ENCODE results near the gene SCAP.
"Not testable (repeated sequence)": the region's sequence is repeated elsewhere in the genome, so short reads cannot be mapped to it uniquely, and the experiment has no call there.

SCAP gene

GRCh38 chr3:47380026-47380600 lies 95.6 kb downstream of the SCAP start:
- 19 to 21% methylated on average over 23 of the region's 23 CpGs for WGBS, 2 experiments
- Histone ChIP-seq H3K27ac (ENCODE audit: insufficient read depth, low read depth, low read length, poor library complexity, severe bottlenecking) (peak overlapping the region; percentile 86), H3K36me3 (ENCODE audit: control insufficient read depth, insufficient read depth, low read length) (no peaks in the 10 kb centered on the region), H3K9me3 (ENCODE audit: control insufficient read depth, low read length) (no peaks in the 10 kb centered on the region), H3K4me3 (ENCODE audit: insufficient read depth, low read depth, low read length) (peak overlapping the region; percentile 68), H3K4me1 (ENCODE audit: control insufficient read depth, insufficient read depth, low read length) (peaks cover 7% of the 10 kb centered on the region), H3K27me3 (ENCODE audit: control insufficient read depth, insufficient read depth, low read length, poor library complexity, severe bottlenecking) (no peaks in the 10 kb centered on the region)

GRCh38 chr3:47379411-47379899 lies 96.3 kb downstream of the SCAP start:
- H3K36me3 ChIP-seq (ENCODE audit: control insufficient read depth, insufficient read depth, low read length), result no peaks in the 10 kb centered on the region
- H3K27ac ChIP-seq (ENCODE audit: insufficient read depth, low read depth, low read length, poor library complexity, severe bottlenecking), result no peak overlapping the region
- no peaks in the 10 kb centered on the region for H3K9me3 ChIP-seq (ENCODE audit: control insufficient read depth, low read length)
- H3K4me3 ChIP-seq (ENCODE audit: insufficient read depth, low read depth, low read length), result peak overlapping the region; percentile 68
- WGBS, 2 experiments, result 95% methylated on average over 19 of the region's 19 CpGs
- H3K4me1 ChIP-seq (ENCODE audit: control insufficient read depth, insufficient read depth, low read length), result peaks cover 7% of the 10 kb centered on the region
- H3K27me3 ChIP-seq (ENCODE audit: control insufficient read depth, insufficient read depth, low read length, poor library complexity, severe bottlenecking), result no peaks in the 10 kb centered on the region

GRCh38 chr3:47378869-47379268 lies 96.9 kb downstream of the SCAP start:
- no peak overlapping the region for H3K27ac ChIP-seq (ENCODE audit: insufficient read depth, low read depth, low read length, poor library complexity, severe bottlenecking)
- H3K36me3 ChIP-seq (ENCODE audit: control insufficient read depth, insufficient read depth, low read length), result no peaks in the 10 kb centered on the region
- no peaks in the 10 kb centered on the region for H3K9me3 ChIP-seq (ENCODE audit: control insufficient read depth, low read length)
- H3K4me1 ChIP-seq (ENCODE audit: control insufficient read depth, insufficient read depth, low read length), result peaks cover 7% of the 10 kb centered on the region
- H3K4me3 ChIP-seq (ENCODE audit: insufficient read depth, low read depth, low read length), result no peak overlapping the region
- no peaks in the 10 kb centered on the region for H3K27me3 ChIP-seq (ENCODE audit: control insufficient read depth, insufficient read depth, low read length, poor library complexity, severe bottlenecking)

- Histone ChIP-seq H3K4me3 (ENCODE audit: insufficient read depth, low read depth, low read length) (no peak overlapping the region), H3K36me3 (ENCODE audit: control insufficient read depth, insufficient read depth, low read length) (no peaks in the 10 kb centered on the region), H3K27ac (ENCODE audit: insufficient read depth, low read depth, low read length, poor library complexity, severe bottlenecking) (no peak overlapping the region), H3K4me1 (ENCODE audit: control insufficient read depth, insufficient read depth, low read length) (peaks cover 7% of the 10 kb centered on the region), H3K27me3 (ENCODE audit: control insufficient read depth, insufficient read depth, low read length, poor library complexity, severe bottlenecking) (no peaks in the 10 kb centered on the region), H3K9me3 (ENCODE audit: control insufficient read depth, low read length) (no peaks in the 10 kb centered on the region)
- WGBS, 2 experiments, result 84 to 87% methylated on average over 2 of the region's 2 CpGs
Measured at GRCh38 chr3:47377186-47377585, 98.6 kb downstream of the SCAP start.

- H3K36me3 ChIP-seq (ENCODE audit: control insufficient read depth, insufficient read depth, low read length), result no peaks in the 10 kb centered on the region
- WGBS, 2 experiments, result 79 to 85% methylated on average over 3 of the region's 3 CpGs
Measured at GRCh38 chr3:47376393-47376792, 99.3 kb downstream of the SCAP start.

GRCh38 chr3:47374587-47374986 lies 101.2 kb downstream of the SCAP start:
- H3K27me3 ChIP-seq (ENCODE audit: control insufficient read depth, insufficient read depth, low read length, poor library complexity, severe bottlenecking), result no peaks in the 10 kb centered on the region
- H3K9me3 ChIP-seq (ENCODE audit: control insufficient read depth, low read length), result no peaks in the 10 kb centered on the region
- no peaks in the 10 kb centered on the region for H3K36me3 ChIP-seq (ENCODE audit: control insufficient read depth, insufficient read depth, low read length)
- H3K4me1 ChIP-seq (ENCODE audit: control insufficient read depth, insufficient read depth, low read length), result no peaks in the 10 kb centered on the region
- H3K27ac ChIP-seq (ENCODE audit: insufficient read depth, low read depth, low read length, poor library complexity, severe bottlenecking), result no peak overlapping the region
- no peak overlapping the region for H3K4me3 ChIP-seq (ENCODE audit: insufficient read depth, low read depth, low read length)

More at GRCh38 chr3:47376393-47376792, 99.3 kb downstream of the SCAP start:
- H3K4me3 ChIP-seq (ENCODE audit: insufficient read depth, low read depth, low read length), result no peak overlapping the region
- H3K27me3 ChIP-seq (ENCODE audit: control insufficient read depth, insufficient read depth, low read length, poor library complexity, severe bottlenecking), result no peaks in the 10 kb centered on the region
- H3K9me3 ChIP-seq (ENCODE audit: control insufficient read depth, low read length), result no peaks in the 10 kb centered on the region
- H3K4me1 ChIP-seq (ENCODE audit: control insufficient read depth, insufficient read depth, low read length), result peaks cover 4% of the 10 kb centered on the region
- no peak overlapping the region for H3K27ac ChIP-seq (ENCODE audit: insufficient read depth, low read depth, low read length, poor library complexity, severe bottlenecking)

GRCh38 chr3:47370887-47371697 lies 104.6 kb downstream of the SCAP start:
- Histone ChIP-seq H3K27me3 (ENCODE audit: control insufficient read depth, insufficient read depth, low read length, poor library complexity, severe bottlenecking) (no peaks in the 10 kb centered on the region), H3K4me1 (ENCODE audit: control insufficient read depth, insufficient read depth, low read length) (no peaks in the 10 kb centered on the region), H3K9me3 (ENCODE audit: control insufficient read depth, low read length) (no peaks in the 10 kb centered on the region), H3K27ac (ENCODE audit: insufficient read depth, low read depth, low read length, poor library complexity, severe bottlenecking) (no peak overlapping the region), H3K36me3 (ENCODE audit: control insufficient read depth, insufficient read depth, low read length) (no peaks in the 10 kb centered on the region), H3K4me3 (ENCODE audit: insufficient read depth, low read depth, low read length) (no peak overlapping the region)
- 56 to 60% methylated on average over 9 of the region's 13 CpGs for WGBS, 2 experiments

GRCh38 chr3:47370020-47370419 lies 105.7 kb downstream of the SCAP start:
- not testable (repeated sequence) for H3K9me3 ChIP-seq (ENCODE audit: control insufficient read depth, low read length); H3K4me1 ChIP-seq (ENCODE audit: control insufficient read depth, insufficient read depth, low read length); H3K27me3 ChIP-seq (ENCODE audit: control insufficient read depth, insufficient read depth, low read length, poor library complexity, severe bottlenecking); H3K27ac ChIP-seq (ENCODE audit: insufficient read depth, low read depth, low read length, poor library complexity, severe bottlenecking); H3K4me3 ChIP-seq (ENCODE audit: insufficient read depth, low read depth, low read length); H3K36me3 ChIP-seq (ENCODE audit: control insufficient read depth, insufficient read depth, low read length)
- 94 to 96% methylated on average over 8 of the region's 8 CpGs for WGBS, 2 experiments

- Histone ChIP-seq H3K27ac (ENCODE audit: insufficient read depth, low read depth, low read length, poor library complexity, severe bottlenecking) (no peak overlapping the region), H3K4me1 (ENCODE audit: control insufficient read depth, insufficient read depth, low read length) (no peaks in the 10 kb centered on the region), H3K36me3 (ENCODE audit: control insufficient read depth, insufficient read depth, low read length) (no peaks in the 10 kb centered on the region), H3K27me3 (ENCODE audit: control insufficient read depth, insufficient read depth, low read length, poor library complexity, severe bottlenecking) (no peaks in the 10 kb centered on the region), H3K4me3 (ENCODE audit: insufficient read depth, low read depth, low read length) (no peak overlapping the region), H3K9me3 (ENCODE audit: control insufficient read depth, low read length) (no peaks in the 10 kb centered on the region)
- WGBS, 2 experiments, result 97% methylated on average over 7 of the region's 7 CpGs
Measured at GRCh38 chr3:47367631-47368030, 108.1 kb downstream of the SCAP start.

GRCh38 chr3:47366833-47367232 lies 108.9 kb downstream of the SCAP start:
- no peak overlapping the region for H3K4me3 ChIP-seq (ENCODE audit: insufficient read depth, low read depth, low read length)
- H3K9me3 ChIP-seq (ENCODE audit: control insufficient read depth, low read length), result no peaks in the 10 kb centered on the region
- H3K36me3 ChIP-seq (ENCODE audit: control insufficient read depth, insufficient read depth, low read length), result no peaks in the 10 kb centered on the region
- H3K4me1 ChIP-seq (ENCODE audit: control insufficient read depth, insufficient read depth, low read length), result no peaks in the 10 kb centered on the region
- WGBS, 2 experiments, result 95% methylated on average over 2 of the region's 2 CpGs
- no peaks in the 10 kb centered on the region for H3K27me3 ChIP-seq (ENCODE audit: control insufficient read depth, insufficient read depth, low read length, poor library complexity, severe bottlenecking)
- H3K27ac ChIP-seq (ENCODE audit: insufficient read depth, low read depth, low read length, poor library complexity, severe bottlenecking), result no peak overlapping the region

Measured in ectodermal cell (in vitro differentiated cells).